ENCODE results near the gene PTPRN2.
A peak's percentile ranks its signal among the peaks of the same experiment; 100 is the strongest.

PTPRN2 gene

DNA sequence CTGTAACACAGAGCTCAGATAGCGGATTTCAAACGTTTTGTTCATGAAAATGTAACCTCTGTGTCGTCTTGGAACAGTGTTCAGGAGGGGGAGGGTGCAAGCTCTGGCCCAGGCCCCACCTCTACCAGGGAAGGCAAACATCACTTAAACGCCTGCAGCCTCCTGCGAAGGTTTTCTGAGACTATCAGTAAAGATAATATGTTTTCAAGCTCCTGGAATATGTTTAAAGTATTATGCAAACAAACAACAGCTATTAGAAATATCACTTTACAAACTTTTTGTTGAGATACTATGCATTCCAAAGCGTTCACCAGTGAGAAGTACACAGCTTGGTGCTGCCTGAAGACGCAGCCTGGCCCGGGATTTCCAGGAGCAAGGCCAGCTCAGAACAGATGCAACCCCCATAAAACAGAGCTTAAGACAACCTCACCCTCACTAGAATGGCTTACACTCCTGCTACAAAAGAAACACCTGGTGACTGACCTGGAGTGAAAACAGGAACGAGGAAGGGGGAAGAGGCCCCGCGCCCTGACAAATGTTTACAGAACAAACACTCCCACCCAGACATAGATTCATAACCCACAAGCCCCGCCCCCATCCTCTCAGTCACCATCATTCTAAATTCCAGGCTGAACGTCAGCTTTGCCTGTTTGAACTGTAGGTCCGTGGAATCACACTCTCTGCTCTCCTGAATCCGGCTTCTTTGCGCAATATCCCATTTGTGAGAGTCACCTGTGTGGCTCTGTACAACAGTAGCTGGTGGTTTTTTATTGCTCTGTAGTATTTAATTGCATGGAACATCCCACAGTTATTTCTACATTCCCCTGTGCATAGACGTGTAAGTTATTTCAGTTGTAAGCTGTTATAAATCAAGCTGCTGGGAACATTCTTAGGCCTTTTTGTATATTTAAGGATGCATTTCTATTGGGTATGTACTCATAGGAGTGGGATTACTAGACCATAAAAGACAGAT lies 155.0 kb downstream of the PTPRN2 start:
- Histone ChIP-seq H3K9ac (ENCODE audit: low read depth, low read length, poor library complexity) (no peak overlapping the region), H3K4me3 (ENCODE audit: low read length in 2 of 2) (no peak overlapping the region), H3K4ac (ENCODE audit: low read length) (no peak overlapping the region), H2BK120ac (ENCODE audit: low read depth, low read length) (no peak overlapping the region), H4K91ac (ENCODE audit: low read depth, low read length, poor library complexity) (no peak overlapping the region), H3K9me3 (replicated peaks in 1 of 2; ENCODE audit: control insufficient read depth in 2 of 2, insufficient read depth in 1 of 2, low read depth in 1 of 2, low read length in 2 of 2) (no peaks in the 10 kb centered on the region), H2BK12ac (ENCODE audit: low read length) (no peak overlapping the region), H3K4me2 (ENCODE audit: insufficient read depth, low read length, poor library complexity, severe bottlenecking) (no peak overlapping the region), H2BK5ac (ENCODE audit: low read length) (no peak overlapping the region), H3K27me3 (ENCODE audit: control insufficient read depth in 3 of 3, insufficient read depth in 3 of 3, low read depth in 1 of 3, low read length in 3 of 3) (peaks cover 0 to 2% (median 0%) of the 10 kb centered on the region in 3 experiments), H2AFZ (ENCODE audit: low read length) (peak overlapping the region; percentile 42), H2AK5ac (ENCODE audit: low read depth, low read length) (no peak overlapping the region), H4K8ac (ENCODE audit: low read depth, low read length) (no peak overlapping the region), H3K14ac (ENCODE audit: low read length) (no peak overlapping the region), H3K23ac (ENCODE audit: low read depth, low read length, poor library complexity) (no peak overlapping the region), H3K36me3 (replicated peaks in 1 of 2; ENCODE audit: control insufficient read depth in 2 of 2, insufficient read depth in 2 of 2, low read length in 2 of 2) (no peaks in the 10 kb centered on the region), H3K27ac (replicated peaks; ENCODE audit: low read length) (no peak overlapping the region), H3K79me1 (ENCODE audit: low read depth, low read length) (no peaks in the 10 kb centered on the region), H3K4me1 (ENCODE audit: control insufficient read depth in 2 of 2, insufficient read depth in 1 of 2, low read depth in 1 of 2, low read length in 2 of 2) (no peaks in the 10 kb centered on the region), H3K18ac (ENCODE audit: low read length) (no peak overlapping the region), H2BK15ac (ENCODE audit: low read length) (no peak overlapping the region)
- no peak for DNase-seq (ENCODE audit: low spot score)
- WGBS, 2 donors (ENCODE audit: extremely low coverage in 2 of 2, insufficient read length in 2 of 2, insufficient replicate concordance in 1 of 2), result no CpG with 5 or more reads among the region's 17 CpGs

DNA sequence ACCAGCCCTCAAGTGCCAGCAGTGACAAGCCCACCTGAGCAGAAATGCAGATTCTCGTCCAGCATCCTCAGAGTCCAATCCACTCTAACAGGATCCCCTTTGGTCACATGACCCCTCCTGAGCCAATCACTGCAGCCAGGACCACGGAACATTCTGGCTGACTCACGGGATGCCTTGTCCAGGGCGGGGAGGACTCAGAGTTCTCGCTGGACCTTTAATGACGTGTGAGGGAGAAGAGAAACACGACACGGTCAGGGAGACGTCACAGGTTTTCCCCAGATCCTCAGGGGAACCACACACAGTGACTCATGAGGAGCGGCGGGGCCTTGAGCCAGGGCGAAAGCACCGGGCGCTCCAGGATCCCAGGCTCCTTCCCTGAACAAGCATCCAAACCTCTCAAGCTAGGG lies 155.7 kb downstream of the PTPRN2 start:
- no peak overlapping the region for H3K4me3 ChIP-seq (ENCODE audit: low read length in 2 of 2)
- H2BK12ac ChIP-seq (ENCODE audit: low read length), result no peak overlapping the region
- H3K4me1 ChIP-seq (ENCODE audit: control insufficient read depth in 2 of 2, insufficient read depth in 1 of 2, low read depth in 1 of 2, low read length in 2 of 2), result no peaks in the 10 kb centered on the region
- H2AFZ ChIP-seq (ENCODE audit: low read length), result peak overlapping the region; percentile 42
- H3K9ac ChIP-seq (ENCODE audit: low read depth, low read length, poor library complexity), result no peak overlapping the region
- no peak overlapping the region for H2BK5ac ChIP-seq (ENCODE audit: low read length)
- no peak overlapping the region for H2AK5ac ChIP-seq (ENCODE audit: low read depth, low read length)
- peak overlapping the region; percentile 55 for H3K18ac ChIP-seq (ENCODE audit: low read length)
- DNase-seq (ENCODE audit: low spot score), result no peak
- H3K4ac ChIP-seq (ENCODE audit: low read length), result no peak overlapping the region
- H3K23ac ChIP-seq (ENCODE audit: low read depth, low read length, poor library complexity), result peak overlapping the region; percentile 62
- H3K9me3 ChIP-seq (replicated peaks in 1 of 2; ENCODE audit: control insufficient read depth in 2 of 2, insufficient read depth in 1 of 2, low read depth in 1 of 2, low read length in 2 of 2), result no peaks in the 10 kb centered on the region
- H3K4me2 ChIP-seq (ENCODE audit: insufficient read depth, low read length, poor library complexity, severe bottlenecking), result no peak overlapping the region
- H3K27ac ChIP-seq (replicated peaks; ENCODE audit: low read length), result no peak overlapping the region
- no peak overlapping the region for H4K8ac ChIP-seq (ENCODE audit: low read depth, low read length)
- peaks cover 0 to 2% (median 0%) of the 10 kb centered on the region in 3 experiments for H3K27me3 ChIP-seq (ENCODE audit: control insufficient read depth in 3 of 3, insufficient read depth in 3 of 3, low read depth in 1 of 3, low read length in 3 of 3)
- peak overlapping the region; percentile 91 for H3K14ac ChIP-seq (ENCODE audit: low read length)
- no peak overlapping the region for H2BK15ac ChIP-seq (ENCODE audit: low read length)
- no CpG with 5 or more reads among the region's 14 CpGs for WGBS, 2 donors (ENCODE audit: extremely low coverage in 2 of 2, insufficient read length in 2 of 2, insufficient replicate concordance in 1 of 2)
- no peaks in the 10 kb centered on the region for H3K36me3 ChIP-seq (replicated peaks in 1 of 2; ENCODE audit: control insufficient read depth in 2 of 2, insufficient read depth in 2 of 2, low read length in 2 of 2)
- no peak overlapping the region for H4K91ac ChIP-seq (ENCODE audit: low read depth, low read length, poor library complexity)
- H2BK120ac ChIP-seq (ENCODE audit: low read depth, low read length), result no peak overlapping the region
- H3K79me1 ChIP-seq (ENCODE audit: low read depth, low read length), result no peaks in the 10 kb centered on the region

DNA sequence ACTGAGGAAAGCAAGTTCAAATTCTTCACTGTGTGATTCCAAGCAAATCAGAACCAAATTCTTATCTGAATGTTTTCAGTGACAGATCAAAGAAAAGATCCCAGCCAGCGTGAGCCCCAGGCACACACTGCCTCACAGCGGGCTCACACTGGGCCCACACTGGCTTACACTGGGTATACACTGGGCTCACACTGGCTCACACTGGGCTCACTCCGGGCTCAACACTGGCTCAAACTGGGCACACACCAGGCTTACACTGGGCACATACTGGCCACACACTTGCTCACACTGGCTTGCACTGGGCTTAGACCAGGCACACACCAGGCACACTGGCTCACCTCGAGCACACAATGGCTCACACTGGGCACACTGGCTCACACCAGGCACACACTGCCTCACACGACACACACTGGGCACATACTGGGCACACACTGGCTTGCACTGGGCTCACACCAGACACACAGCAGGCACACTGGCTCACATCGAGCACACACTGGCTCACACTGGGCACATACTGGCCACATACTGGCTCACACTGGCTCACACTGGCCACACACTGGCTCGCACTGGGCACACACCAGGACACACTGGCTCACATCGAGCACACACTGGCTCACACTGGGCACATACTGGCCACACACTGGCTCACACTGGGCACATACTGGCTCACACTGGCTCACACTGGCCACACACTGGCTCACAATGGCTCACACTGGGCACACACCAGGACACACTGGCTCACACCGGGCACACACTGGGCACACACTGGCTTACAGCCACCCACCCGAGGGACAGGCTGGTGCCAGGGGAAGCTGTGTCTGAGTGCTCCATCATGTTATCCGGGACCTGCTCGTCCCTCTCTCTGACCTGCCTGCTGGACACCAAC lies 156.3 kb downstream of the PTPRN2 start:
- Histone ChIP-seq H3K36me3 (replicated peaks in 1 of 2; ENCODE audit: control insufficient read depth in 2 of 2, insufficient read depth in 2 of 2, low read length in 2 of 2) (no peaks in the 10 kb centered on the region), H2AK5ac (ENCODE audit: low read depth, low read length) (peak overlapping the region; percentile 85), H3K4me2 (ENCODE audit: insufficient read depth, low read length, poor library complexity, severe bottlenecking) (no peak overlapping the region), H3K27me3 (ENCODE audit: control insufficient read depth in 3 of 3, insufficient read depth in 3 of 3, low read depth in 1 of 3, low read length in 3 of 3) (peaks cover 0 to 2% (median 0%) of the 10 kb centered on the region in 3 experiments), H4K91ac (ENCODE audit: low read depth, low read length, poor library complexity) (no peak overlapping the region), H2BK5ac (ENCODE audit: low read length) (no peak overlapping the region), H3K18ac (ENCODE audit: low read length) (peak overlapping the region; percentile 89), H3K79me1 (ENCODE audit: low read depth, low read length) (no peaks in the 10 kb centered on the region), H3K27ac (replicated peaks; ENCODE audit: low read length) (no peak overlapping the region), H2BK12ac (ENCODE audit: low read length) (peak overlapping the region; percentile 78), H2BK120ac (ENCODE audit: low read depth, low read length) (no peak overlapping the region), H3K9ac (ENCODE audit: low read depth, low read length, poor library complexity) (peak overlapping the region; percentile 61), H3K23ac (ENCODE audit: low read depth, low read length, poor library complexity) (peak overlapping the region; percentile 62), H3K14ac (ENCODE audit: low read length) (peak overlapping the region; percentile 91), H3K4me1 (ENCODE audit: control insufficient read depth in 2 of 2, insufficient read depth in 1 of 2, low read depth in 1 of 2, low read length in 2 of 2) (no peaks in the 10 kb centered on the region), H4K8ac (ENCODE audit: low read depth, low read length) (peak overlapping the region; percentile 96), H3K9me3 (replicated peaks in 1 of 2; ENCODE audit: control insufficient read depth in 2 of 2, insufficient read depth in 1 of 2, low read depth in 1 of 2, low read length in 2 of 2) (no peaks in the 10 kb centered on the region), H3K4me3 (ENCODE audit: low read length in 2 of 2) (peak overlapping the region in 1 of 2 donors; percentile 11), H2AFZ (ENCODE audit: low read length) (peak overlapping the region; percentile 56), H3K4ac (ENCODE audit: low read length) (peak overlapping the region; percentile 24), H2BK15ac (ENCODE audit: low read length) (no peak overlapping the region)
- WGBS, 2 donors (ENCODE audit: extremely low coverage in 2 of 2, insufficient read length in 2 of 2, insufficient replicate concordance in 1 of 2), result no CpG with 5 or more reads among the region's 12 CpGs
- DNase-seq (ENCODE audit: low spot score), result no peak
